G401 (cell line): ENCODE measurements around the gene RBM26. TPM values are rescaled to one million over a fixed set of nuclear protein-coding genes. Genes with fewer than 3 reads are reported as not detected.
"Not testable (repeated sequence)": the region's sequence is repeated elsewhere in the genome, so short reads cannot be mapped to it uniquely, and the experiment has no call there.

Source experiments
- DNase-seq: peaks from one replicate; pipeline ENCODE4 v3.0.0-alpha.2; 2015; ENCODE audit warnings: low spot score
- in situ Hi-C: cut with HindIII; loops from 2 replicates; pipeline ENCODE4 v1.10.0; 2016; ENCODE audit warnings: low sequenced_read_pairs, mixed read lengths
- total RNA-seq: library from RNA; depleted of rRNA; stranded (reverse); fragments of >200 nt; shearing (Covaris generic); gene quantifications from 2 replicates; pipeline ENCODE4 v1.2.3, GENCODE V29; 2014; rRNA removed

RBM26 gene
- total RNA-seq, 1 experiment from 2014 or later = 30.9 TPM

- DNase-seq = no peak
- in situ Hi-C loops = no loop called here
These were observed 109.9 kb downstream of the RBM26 start for GRCh38 chr13:79295906-79296706.

- in situ Hi-C loops = no loop called here
These were observed 115.3 kb downstream of the RBM26 start for GRCh38 chr13:79290595-79291244.

GRCh38 chr13:79289571-79289970 is 116.5 kb downstream of the RBM26 start:
- in situ Hi-C loops = no loop called here
- no peak for DNase-seq

More at GRCh38 chr13:79290595-79291244, 115.3 kb downstream of the RBM26 start:
- no peak for DNase-seq

GRCh38 chr13:79287939-79288795 is 117.9 kb downstream of the RBM26 start:
- in situ Hi-C loops = no loop called here
- DNase-seq = peak; percentile 43

DNA sequence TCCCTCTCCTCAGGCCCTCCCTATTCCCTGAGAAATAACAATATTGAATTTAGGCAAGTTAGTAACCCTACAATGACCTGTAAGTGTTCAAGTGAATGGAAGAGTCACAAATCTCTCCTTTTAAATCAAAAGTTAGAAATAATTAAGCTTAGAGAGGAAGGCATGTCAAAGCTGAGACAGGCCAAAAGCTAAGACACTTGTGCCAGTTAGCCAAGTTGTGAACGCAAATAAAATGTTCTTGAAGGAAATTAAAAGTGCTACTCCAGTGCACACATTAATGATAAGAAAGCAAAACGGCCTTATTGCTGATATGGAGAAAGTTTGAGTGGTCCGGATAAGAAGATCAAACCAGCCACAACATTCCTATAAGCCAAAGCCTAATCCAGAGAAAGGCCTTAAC is 120.9 kb downstream of the RBM26 start:
- in situ Hi-C loops = no loop called here
- no peak for DNase-seq

DNA sequence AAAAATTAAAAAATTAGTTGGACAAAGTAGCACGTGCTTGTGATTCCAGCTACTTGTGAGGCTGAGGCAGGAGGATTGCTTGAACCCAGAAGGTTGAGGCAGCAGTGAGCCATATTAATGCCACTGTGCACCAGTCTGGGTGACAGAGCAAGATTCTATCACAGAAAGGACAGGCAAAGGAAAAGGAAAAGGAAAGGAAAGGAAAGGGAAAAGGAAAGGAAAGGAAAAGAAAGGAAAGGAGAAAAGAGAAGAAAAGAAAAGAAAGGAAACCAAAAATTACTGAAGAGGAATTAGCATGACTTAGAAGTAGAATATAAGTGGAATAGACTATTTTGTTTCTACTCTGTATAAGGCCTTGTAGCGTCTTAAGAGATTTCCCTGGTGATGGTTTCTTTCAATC is 122.3 kb downstream of the RBM26 start:
- in situ Hi-C loops = no loop called here

GRCh38 chr13:79282976-79283375 is 123.1 kb downstream of the RBM26 start:
- in situ Hi-C loops = no loop called here
- DNase-seq = no peak

More for the DNA sequence above, 122.3 kb downstream of the RBM26 start:
- no peak for DNase-seq

DNA sequence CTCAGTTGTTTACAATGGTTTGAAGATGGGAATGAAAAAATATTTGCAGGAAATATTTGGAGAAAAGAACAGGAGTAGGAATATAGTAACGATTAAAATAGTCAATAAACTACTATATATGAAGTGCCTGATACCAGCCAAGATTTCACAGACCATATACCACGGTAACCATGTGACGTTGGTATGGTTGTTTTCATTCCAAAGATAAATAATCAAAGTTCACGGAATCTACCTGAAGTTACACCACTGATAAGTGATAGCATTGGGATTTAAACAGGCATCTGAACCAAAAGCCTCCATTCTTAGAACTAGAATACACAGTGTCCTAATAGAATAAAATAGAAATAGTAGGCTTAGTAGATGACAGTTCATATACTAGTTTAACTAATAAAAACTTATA is 123.5 kb downstream of the RBM26 start:
- no peak for DNase-seq
- in situ Hi-C loops = no loop called here

GRCh38 chr13:79281339-79281747 is 124.7 kb downstream of the RBM26 start:
- in situ Hi-C loops = no loop called here
- DNase-seq = no peak

DNA sequence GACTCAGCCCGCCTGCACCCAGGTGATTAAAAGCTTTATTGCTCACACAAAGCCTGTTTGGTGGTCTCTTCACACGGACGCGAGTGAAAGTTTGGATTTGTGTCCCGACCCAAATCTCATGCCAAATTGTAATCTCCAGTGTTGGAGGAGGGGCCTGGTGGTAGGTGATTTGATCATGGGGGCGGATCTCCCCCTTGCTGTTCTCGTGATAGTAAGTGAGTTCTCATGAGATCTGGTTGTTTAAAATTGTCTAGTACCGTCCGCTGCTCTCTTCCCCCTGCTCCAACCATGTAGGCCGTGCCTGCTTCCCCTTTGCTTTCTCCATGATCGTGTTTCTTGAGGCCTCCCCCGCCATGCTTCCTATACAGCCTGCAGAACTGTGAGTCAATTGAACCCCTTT is 126.3 kb downstream of the RBM26 start:
- DNase-seq = not testable (repeated sequence)

GRCh38 chr13:79273045-79273444 is 133.0 kb downstream of the RBM26 start:
- no peak for DNase-seq
- in situ Hi-C loops = no loop called here

More for the DNA sequence above, 126.3 kb downstream of the RBM26 start:
- in situ Hi-C loops = not testable (repeated sequence)

DNA sequence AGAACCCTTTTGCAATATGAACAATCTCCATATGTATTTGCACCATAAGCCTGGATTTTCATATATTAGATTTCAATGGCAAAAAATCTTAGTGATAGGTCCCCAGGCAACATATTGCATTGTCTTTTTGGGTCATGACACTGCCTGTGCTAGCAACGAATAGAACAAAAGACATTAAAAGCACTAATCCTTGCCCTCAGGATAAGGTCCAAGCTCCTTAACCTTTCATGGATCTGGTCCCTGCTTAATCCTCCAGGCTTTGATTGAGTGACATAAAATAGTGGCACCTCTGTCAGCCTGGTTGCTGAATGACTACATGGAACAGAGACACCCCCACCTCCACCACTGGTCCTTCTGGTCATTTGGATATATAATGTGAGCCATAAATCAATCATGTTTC is 134.4 kb downstream of the RBM26 start:
- in situ Hi-C loops = no loop called here
- DNase-seq = no peak

DNA sequence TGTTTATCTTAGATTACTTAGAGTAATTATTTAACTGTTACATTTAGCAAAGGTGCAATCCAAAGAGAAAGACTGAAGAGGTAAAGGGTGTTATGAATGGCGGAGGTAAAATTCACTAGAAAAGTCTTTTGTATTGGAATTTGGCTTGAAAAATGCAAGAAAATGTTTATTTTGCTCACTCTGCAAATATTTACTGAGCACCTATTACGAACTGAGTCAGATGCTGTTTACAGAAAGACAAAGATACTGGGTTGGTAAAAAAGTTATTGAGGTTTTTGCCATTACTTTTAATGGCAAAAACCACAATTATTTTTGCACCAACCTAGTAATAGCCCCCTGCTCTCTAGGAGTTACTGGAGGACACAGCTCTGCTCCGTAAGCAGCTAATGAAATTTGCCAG is 135.2 kb downstream of the RBM26 start:
- in situ Hi-C loops = no loop called here
- no peak for DNase-seq

Other genes with a start within 250 kb of the RBM26 start
- 15.4 and 17.5 TPM in 2 replicates for gene NDFIP2, start 74.9 kb upstream of the RBM26 start, total RNA-seq